Endothelial cell of umbilical vein (primary cell): ENCODE measurements around the gene THEMIS. TPM values are rescaled to one million over a fixed set of nuclear protein-coding genes. Genes with fewer than 3 reads are reported as not detected.

ENCODE experiments used
- BruUV-seq: library from RNA; stranded (reverse); fragments of 400-500 nt; replicated peaks from 2 replicates; lab custom pipeline; 2021; lab: Mats Ljungman, UMichigan
- CTCF ChIA-PET: fragments of 300-600, 350-600 bp; sonication (Branson Sonifier 250); formaldehyde crosslinking; loops from one replicate; lab custom pipeline; 2021; ENCODE audit warnings: antibody characterized with exemption, inconsistent platforms; lab: Charles Lee
- POLR2A ChIA-PET: fragments of 300-600, 350-600 bp; sonication (Branson Sonifier 250); formaldehyde crosslinking; loops from one replicate; lab custom pipeline; 2021; ENCODE audit warnings: antibody characterized with exemption, inconsistent platforms; lab: Charles Lee
- DNase-seq: peaks from one replicate; pipeline ENCODE4 v3.0.0-alpha.2; 2011; ENCODE audit warnings: low read depth, low spot score
- FAIRE-seq: peaks from 2 replicates; lab custom pipeline; 2011; peaks lifted over from hg19 to GRCh38; lab: Jason Lieb, UNC
- H2AFZ ChIP-seq: 2 replicates; pipeline ENCODE4 v1.6.0; 2012; ENCODE audit warnings: low read depth, low read length, control low read depth, inconsistent platforms
- H3K27ac ChIP-seq: 2 replicates; pipeline ENCODE4 v1.5.1; 2011; ENCODE audit warnings: low read depth, mild to moderate bottlenecking, control low read depth, low read length, moderate library complexity; ENCODE audit not compliant: insufficient read depth
- H3K27me3 ChIP-seq, 2 experiments: 2 replicates each; pipeline versions ENCODE4 v1.6.0 to v1.6.1; 2011; ENCODE audit warnings: low read length in 2 of 2, mixed read lengths in 1 of 2; ENCODE audit not compliant: control insufficient read depth in 2 of 2, insufficient read depth in 2 of 2
- H3K36me3 ChIP-seq, 2 experiments: 2 replicates in 1 of 2; 3 replicates in 1 of 2; pipeline ENCODE4 v1.5.1; 2011; ENCODE audit warnings: low read length in 2 of 2, mild to moderate bottlenecking in 1 of 2, moderate library complexity in 1 of 2; ENCODE audit not compliant: control insufficient read depth in 2 of 2, insufficient read depth in 2 of 2; ENCODE audit errors: extremely low read depth in 1 of 2
- H3K4me1 ChIP-seq: 3 replicates; pipeline ENCODE4 v1.5.1; 2011; ENCODE audit warnings: mild to moderate bottlenecking, low read length; ENCODE audit not compliant: control insufficient read depth, insufficient read depth; ENCODE audit errors: extremely low read depth
- H3K4me2 ChIP-seq: 2 replicates; pipeline ENCODE4 v1.6.1; 2011; ENCODE audit warnings: low read length, control low read depth, mixed read lengths; ENCODE audit not compliant: insufficient read depth
- H3K4me3 ChIP-seq, 3 experiments: fragments of 200-600 bp in 1 of 3; sonication (generic), shearing (Covaris generic) in 1 of 3; replicated peaks in 1 of 3; 2 replicates each; pipeline ENCODE4 v1.5.1; 2011 to 2016; ENCODE audit warnings: control low read depth in 3 of 3, low read length in 3 of 3, mild to moderate bottlenecking in 2 of 3, inconsistent platforms in 1 of 3, low read depth in 1 of 3, moderate library complexity in 1 of 3; ENCODE audit not compliant: insufficient read depth in 1 of 3
- H3K79me2 ChIP-seq: 2 replicates; pipeline ENCODE4 v1.6.0; 2012; ENCODE audit warnings: low read length, inconsistent platforms; ENCODE audit not compliant: control insufficient read depth, insufficient read depth
- H3K9ac ChIP-seq: replicated peaks from 2 replicates; pipeline ENCODE3; 2011; ENCODE audit warnings: low read length, control low read depth; ENCODE audit not compliant: insufficient read depth; ENCODE audit errors: extremely low read depth
- H3K9me1 ChIP-seq: replicated peaks from 3 replicates; pipeline ENCODE4 v1.6.0; 2011; ENCODE audit warnings: mild to moderate bottlenecking, low read length; ENCODE audit not compliant: control insufficient read depth, insufficient read depth; ENCODE audit errors: extremely low read depth
- H3K9me3 ChIP-seq: replicated peaks from 2 replicates; pipeline ENCODE4 v1.5.1; 2012; ENCODE audit warnings: low read length, inconsistent platforms; ENCODE audit not compliant: control insufficient read depth, insufficient read depth
- H4K20me1 ChIP-seq: replicated peaks from 2 replicates; pipeline ENCODE3; 2011; ENCODE audit warnings: mild to moderate bottlenecking, low read length; ENCODE audit not compliant: control insufficient read depth, insufficient read depth; ENCODE audit errors: extremely low read depth
- EZH2 ChIP-seq: IDR thresholded peaks from 2 replicates; pipeline ENCODE4 v1.6.1; 2012; ENCODE audit warnings: borderline replicate concordance, low read depth, mild to moderate bottlenecking, moderate library complexity, low read length, inconsistent platforms; ENCODE audit not compliant: severe bottlenecking
- FOS ChIP-seq: IDR thresholded peaks from 2 replicates; pipeline ENCODE4 v1.6.1; 2011; ENCODE audit warnings: mild to moderate bottlenecking, low read length, moderate library complexity, borderline replicate concordance; ENCODE audit not compliant: insufficient read depth
- GATA2 ChIP-seq: IDR thresholded peaks from 2 replicates; pipeline ENCODE4 v1.7.0; 2011; ENCODE audit warnings: low read depth, mild to moderate bottlenecking, moderate library complexity, mixed read lengths, low read length; ENCODE audit not compliant: insufficient read length, insufficient read depth
- JUN ChIP-seq: IDR thresholded peaks from 2 replicates; pipeline ENCODE4 v1.6.1; 2011; ENCODE audit warnings: borderline replicate concordance, low read depth; ENCODE audit not compliant: insufficient read length, insufficient read depth
- MAX ChIP-seq: IDR thresholded peaks from 2 replicates; pipeline ENCODE4 v1.6.1; 2011; ENCODE audit not compliant: insufficient read depth, insufficient read length
- MYC ChIP-seq: IDR thresholded peaks from one replicate; pipeline ENCODE4 v1.6.1; 2011; ENCODE audit warnings: mild to moderate bottlenecking, low read depth, low read length
- POLR2A ChIP-seq: IDR thresholded peaks from 2 replicates; pipeline ENCODE4 v1.6.1; 2012; ENCODE audit warnings: low read depth, mild to moderate bottlenecking, control low read depth, low read length
- POLR2AphosphoS5 ChIP-seq: IDR thresholded peaks from 2 replicates; pipeline ENCODE4 v1.6.1; 2012; ENCODE audit warnings: low read depth, mild to moderate bottlenecking, control low read depth, low read length, moderate library complexity; ENCODE audit not compliant: insufficient read depth
- dilution Hi-C: fragments of 300-500 bp; cut with MboI; formaldehyde crosslinking; loops from one replicate; pipeline ENCODE4 v1.15.0; 2019; ENCODE audit warnings: low sequenced_read_pairs; ENCODE audit not compliant: extremely low pct_ligation_motif_present
- intact Hi-C: fragments of 100-400 bp; cut with micrococcal nuclease; formaldehyde crosslinking; loops from one replicate; pipeline ENCODE4 v1.10.0; 2022
- polyA plus RNA-seq, 4 experiments: library from polyadenylated mRNA; depleted of rRNA in 3 of 4; stranded (reverse) in 3 of 4; unstranded in 1 of 4; fragments of >200 nt; gene quantifications; 2 replicates each; pipeline versions ENCODE4 v1.2.1 to v1.2.3, GENCODE V29; 2011 to 2012; ENCODE audit warnings: missing spikeins in 1 of 4
- total RNA-seq: library from RNA; stranded (reverse); gene quantifications from 2 replicates; pipeline ENCODE4 v1.2.3, GENCODE V29; 2021
- TF ChIP-seq, protein P1 (sequence below), 2 donors: IDR thresholded peaks; 1 replicate in 1 of 2; 2 replicates in 1 of 2; pipeline ENCODE4 v1.5.1; 2011; ENCODE audit warnings: low read length in 2 of 2, mild to moderate bottlenecking in 2 of 2, moderate library complexity in 2 of 2, control low read depth in 1 of 2, inconsistent platforms in 1 of 2, low read depth in 1 of 2; ENCODE audit not compliant: insufficient read depth in 1 of 2; ENCODE audit errors: extremely low read depth in 1 of 2

Gene THEMIS
- total and polyA plus RNA-seq, 2 donors (not counting 3 experiments of a cell fraction or from before 2014, with no cell fraction given): not detected

- dilution Hi-C loops: no loop called here
- ChIA-PET POLR2A (no interaction called here), CTCF (no interaction called here)
These were observed 194.6 kb downstream of the THEMIS start for GRCh38 chr6:127706216-127706615.

More at GRCh38 chr6:127706216-127706615, 194.6 kb downstream of the THEMIS start:
- Histone ChIP-seq H3K27ac (no peak overlapping the region), H3K27me3 (peaks cover 2 to 9% of the 10 kb centered on the region in 2 experiments), H2AFZ (no peak overlapping the region), H3K9me1 (no peaks in the 10 kb centered on the region), H3K36me3 (no peaks in the 10 kb centered on the region), H3K79me2 (no peaks in the 10 kb centered on the region), H3K4me3 (no peak overlapping the region), H3K4me1 (no peaks in the 10 kb centered on the region), H3K4me2 (no peak overlapping the region), H3K9ac (no peak overlapping the region), H3K9me3 (no peaks in the 10 kb centered on the region), H4K20me1 (no peaks in the 10 kb centered on the region)
- intact Hi-C loops: no loop called here
- DNase-seq (no peak), FAIRE-seq (no peak)
- TF ChIP-seq MYC: no peak
- TF ChIP-seq GATA2: no peak
- TF ChIP-seq MAX: no peak
- TF ChIP-seq, protein P1, sequence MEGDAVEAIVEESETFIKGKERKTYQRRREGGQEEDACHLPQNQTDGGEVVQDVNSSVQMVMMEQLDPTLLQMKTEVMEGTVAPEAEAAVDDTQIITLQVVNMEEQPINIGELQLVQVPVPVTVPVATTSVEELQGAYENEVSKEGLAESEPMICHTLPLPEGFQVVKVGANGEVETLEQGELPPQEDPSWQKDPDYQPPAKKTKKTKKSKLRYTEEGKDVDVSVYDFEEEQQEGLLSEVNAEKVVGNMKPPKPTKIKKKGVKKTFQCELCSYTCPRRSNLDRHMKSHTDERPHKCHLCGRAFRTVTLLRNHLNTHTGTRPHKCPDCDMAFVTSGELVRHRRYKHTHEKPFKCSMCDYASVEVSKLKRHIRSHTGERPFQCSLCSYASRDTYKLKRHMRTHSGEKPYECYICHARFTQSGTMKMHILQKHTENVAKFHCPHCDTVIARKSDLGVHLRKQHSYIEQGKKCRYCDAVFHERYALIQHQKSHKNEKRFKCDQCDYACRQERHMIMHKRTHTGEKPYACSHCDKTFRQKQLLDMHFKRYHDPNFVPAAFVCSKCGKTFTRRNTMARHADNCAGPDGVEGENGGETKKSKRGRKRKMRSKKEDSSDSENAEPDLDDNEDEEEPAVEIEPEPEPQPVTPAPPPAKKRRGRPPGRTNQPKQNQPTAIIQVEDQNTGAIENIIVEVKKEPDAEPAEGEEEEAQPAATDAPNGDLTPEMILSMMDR (IDR thresholded peaks at IDR 0.05; ENCODE audit: extremely low read depth in 1 of 2, insufficient read depth in 1 of 2, low read depth in 1 of 2, low read length in 2 of 2): no peak
- no peak for TF ChIP-seq POLR2A
- no peak for TF ChIP-seq POLR2AphosphoS5
- TF ChIP-seq FOS: no peak
- TF ChIP-seq JUN: no peak
- no peak for TF ChIP-seq EZH2
- BruUV-seq: no TSS peak
